GM18909 (cell line): ENCODE data around the gene NPPB.

Source experiments
- ATAC-seq: cut with Tn5 transposase; IDR thresholded peaks from one replicate; pipeline ENCODE4 v1.9.1; 2021; ENCODE audit warnings: mild to moderate bottlenecking; ENCODE audit not compliant: unreplicated experiment, poor library complexity

NPPB gene

DNA sequence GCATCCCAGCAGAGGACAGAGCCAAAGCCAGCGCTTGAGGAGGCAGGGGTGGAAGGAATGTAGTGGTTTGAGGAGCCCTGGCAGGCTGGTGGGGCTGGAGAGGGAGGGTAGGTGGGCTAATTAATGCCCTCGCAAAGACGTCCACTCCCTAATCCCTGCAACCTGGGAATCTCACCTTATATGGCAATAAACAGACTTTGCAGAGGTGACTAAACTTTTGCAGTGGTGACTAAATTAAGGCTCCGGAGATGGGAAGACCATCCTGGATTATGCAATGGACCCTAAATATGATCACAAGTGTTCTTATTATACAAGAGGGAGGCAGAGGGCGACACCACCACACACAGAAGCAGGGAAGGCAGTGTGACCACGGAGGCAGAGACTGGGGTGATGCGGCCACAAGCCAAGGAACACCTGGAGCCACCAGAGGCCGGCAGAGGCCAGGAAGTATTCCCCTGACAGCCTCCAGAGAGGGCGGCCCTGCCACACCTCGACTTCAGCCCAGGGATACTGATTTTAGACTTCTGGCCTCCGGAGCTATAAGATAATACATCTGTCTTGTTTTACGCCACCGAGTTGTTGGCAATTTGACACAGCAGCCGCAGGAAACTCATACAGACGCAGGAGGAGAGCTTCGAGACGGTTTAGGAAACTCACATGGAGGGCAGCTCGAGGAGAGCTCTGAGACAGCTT, 23.1 kb upstream of the NPPB start:
- no peak for ATAC-seq

DNA sequence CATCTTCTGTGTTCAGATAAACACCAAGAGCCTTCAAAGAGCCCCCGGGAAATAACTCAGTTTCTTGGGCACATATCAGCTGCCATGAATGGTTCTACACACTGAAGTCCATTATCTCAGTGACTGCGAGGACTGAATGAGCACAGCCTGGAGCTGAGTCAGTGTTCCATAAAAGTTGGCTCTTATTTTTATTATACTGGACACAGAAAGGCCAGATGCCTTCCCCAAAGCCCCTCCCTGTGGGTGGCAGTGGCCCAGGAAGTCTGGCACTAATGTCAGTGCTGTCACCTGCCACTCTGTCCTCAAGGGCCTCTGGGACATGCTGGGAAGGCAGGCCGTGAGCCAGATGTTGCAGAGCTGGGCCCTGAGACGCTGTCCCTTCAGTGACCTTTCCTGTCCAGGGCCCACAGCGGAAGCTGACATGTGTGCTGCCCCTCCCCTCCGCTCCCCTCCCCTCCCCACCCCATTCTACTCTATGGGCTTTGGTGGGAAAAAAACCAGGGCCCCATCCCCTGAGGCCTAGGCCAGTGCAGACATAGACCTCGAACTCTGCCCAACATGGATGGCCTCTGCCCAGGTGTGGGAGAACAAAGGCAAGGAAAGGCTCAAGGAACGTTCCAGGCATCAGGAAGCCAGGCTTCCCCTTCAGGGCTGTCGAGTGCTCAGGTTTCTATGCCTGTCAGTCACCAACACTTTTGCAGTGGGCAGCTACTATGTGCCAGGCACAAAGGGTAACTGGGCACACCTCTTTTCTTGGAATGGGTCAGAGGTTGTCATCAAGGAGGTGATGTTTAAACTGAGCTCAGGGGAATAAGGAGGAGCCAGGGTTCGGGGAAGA, 22.4 kb upstream of the NPPB start:
- ATAC-seq = no peak

DNA sequence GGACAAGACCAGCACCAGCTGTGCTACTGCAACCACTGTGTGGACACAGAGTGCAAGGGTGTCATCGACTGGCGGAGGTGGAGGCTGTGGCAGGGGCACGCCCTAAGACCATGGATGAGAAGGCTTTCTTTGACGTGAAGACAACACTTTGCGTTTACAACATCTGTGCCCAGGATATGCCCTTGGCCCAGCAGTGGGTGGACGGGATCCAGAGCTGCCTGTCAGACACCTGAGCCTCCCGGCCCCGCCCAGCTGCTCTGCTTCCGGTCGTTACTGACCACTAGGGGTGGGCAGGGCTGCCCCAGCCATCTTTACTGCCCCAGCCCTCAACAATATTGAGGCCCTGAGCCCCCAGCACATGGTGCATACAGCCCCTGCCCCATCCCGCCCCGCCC, 21.4 kb upstream of the NPPB start:
- no peak for ATAC-seq

DNA sequence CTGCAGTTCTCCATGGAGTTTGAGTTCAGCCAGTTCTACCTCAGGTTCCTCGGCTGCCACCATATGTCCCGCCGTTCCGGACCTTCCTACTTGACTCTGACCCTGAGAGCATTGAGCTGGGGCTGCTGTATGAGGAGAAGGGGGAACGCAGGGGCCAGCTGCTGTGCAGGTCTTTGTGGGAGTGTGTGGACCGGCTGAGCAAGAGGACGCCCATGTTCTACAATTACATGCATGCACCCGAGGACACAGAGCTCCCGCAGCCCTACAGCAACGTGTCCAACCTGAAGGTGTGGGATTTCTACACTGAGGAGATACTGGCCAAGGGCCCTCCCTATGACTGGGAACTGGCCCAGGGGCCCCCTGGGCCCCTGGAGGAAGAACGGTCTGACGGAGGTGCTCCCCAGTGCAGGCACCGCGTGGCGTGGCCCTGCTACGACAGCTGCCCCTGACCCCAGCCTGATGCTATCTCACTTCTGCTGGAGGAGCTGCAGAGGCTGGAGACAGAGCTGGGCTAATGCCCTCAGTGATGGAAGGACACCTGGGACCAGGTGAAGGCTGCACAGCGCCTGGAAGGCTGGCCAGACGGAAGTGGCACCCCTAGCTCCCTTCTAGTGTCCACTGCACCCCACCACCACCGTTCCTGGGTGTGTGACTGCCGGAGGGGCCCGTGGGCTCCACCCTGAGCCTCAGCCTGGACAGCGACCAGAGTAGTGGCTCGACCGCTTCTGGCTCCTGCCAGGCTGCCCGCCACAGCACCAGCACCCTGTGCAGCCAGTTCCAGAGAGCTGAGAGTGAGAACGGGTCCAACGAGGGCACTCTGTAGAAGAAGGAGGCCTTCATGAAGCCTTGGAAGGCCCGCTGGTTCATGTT, 20.8 kb upstream of the NPPB start:
- ATAC-seq = no peak

DNA sequence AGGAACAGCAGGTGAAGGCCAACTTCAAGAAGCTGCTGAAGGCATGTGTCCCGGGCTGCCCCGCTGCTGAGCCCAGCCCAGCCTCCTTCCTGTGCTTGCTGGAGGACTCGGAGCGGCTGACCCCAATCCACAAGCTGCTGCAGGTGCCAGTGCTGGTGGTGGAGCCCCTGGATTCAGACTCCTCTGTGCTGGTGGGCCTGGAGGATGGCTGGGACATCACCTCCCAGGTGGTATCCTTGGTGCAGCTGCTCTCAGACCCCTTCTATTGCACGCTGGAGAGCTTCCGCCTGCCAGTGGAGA, 20.1 kb upstream of the NPPB start:
- ATAC-seq = no peak

DNA sequence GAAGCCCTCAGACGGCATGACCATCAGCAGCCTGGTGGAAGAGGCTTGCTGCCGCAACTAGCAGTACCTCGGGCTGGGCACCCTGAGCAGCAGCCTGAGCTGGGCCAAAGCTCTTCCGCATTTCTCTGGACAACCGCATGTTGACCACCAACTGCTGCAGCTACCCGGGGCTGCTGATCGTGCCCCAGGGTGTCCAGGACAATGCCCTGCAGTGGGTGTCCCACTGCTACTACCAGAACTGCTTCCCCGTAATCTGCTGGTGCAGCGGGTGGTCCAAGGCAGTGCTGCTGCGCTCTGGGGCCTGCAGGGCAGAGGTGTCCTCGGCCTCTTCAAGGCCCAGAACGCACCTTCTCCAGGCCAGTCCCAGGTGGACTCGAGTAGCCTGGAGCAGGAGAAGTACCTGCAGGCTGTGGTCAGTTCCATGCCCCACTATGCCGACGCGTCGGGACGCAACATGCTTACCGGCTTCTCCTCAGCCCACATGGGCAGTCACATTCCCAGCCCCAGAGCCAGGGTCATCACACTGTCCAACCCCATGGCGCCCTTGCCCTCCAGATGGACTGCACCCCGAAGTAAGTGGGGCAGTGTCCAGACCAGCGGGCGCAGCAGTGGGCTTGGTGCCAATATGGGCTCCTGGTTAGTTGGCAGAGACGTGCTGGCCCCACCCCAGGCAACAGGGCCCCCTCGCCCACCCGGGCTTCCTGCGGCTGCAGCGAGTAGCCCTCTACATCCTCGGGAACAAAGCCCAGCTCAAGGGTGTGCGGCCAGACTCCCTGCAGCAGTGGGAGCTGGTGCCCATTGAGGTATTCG, 19.5 kb upstream of the NPPB start:
- ATAC-seq = no peak

DNA sequence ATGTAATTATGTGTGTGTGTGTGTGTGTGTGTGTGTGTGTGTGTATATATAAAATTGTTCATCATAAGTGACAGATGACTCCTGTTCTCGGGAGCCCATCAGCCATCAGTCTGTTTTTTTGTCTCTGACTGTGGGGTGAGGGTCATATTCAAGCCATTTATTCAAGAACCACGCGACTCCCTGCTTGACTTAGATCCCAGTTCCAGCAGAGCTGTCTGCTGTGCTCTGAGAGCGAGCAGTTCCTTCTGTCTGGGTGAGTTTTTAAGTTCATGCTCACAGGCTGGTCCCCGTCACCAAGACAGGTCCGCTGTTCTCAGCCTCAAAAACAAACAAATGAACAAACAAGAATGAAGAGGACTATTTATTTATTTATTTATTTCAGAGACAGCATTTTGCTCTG, 18.3 kb upstream of the NPPB start:
- ATAC-seq = no peak

DNA sequence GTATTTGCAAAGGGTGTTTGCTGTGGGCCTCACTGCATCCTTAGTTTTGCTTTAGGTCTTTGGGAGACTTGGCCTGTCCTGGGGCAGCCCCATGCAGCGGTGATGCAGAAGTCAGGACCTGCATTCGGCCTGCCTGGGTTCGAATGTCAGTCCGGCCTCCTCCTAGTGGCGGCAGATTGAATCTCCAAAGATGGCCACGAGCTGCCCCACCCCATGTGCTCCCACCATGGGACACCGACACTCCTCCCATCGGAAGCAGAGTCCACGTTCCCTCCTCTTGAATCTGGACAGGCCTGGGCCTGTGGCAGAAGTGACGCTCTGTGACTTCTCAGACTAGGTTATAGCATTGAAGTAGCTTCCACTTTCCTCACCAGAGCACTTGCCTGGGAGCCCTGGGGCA, 16.3 kb upstream of the NPPB start:
- ATAC-seq = no peak

DNA sequence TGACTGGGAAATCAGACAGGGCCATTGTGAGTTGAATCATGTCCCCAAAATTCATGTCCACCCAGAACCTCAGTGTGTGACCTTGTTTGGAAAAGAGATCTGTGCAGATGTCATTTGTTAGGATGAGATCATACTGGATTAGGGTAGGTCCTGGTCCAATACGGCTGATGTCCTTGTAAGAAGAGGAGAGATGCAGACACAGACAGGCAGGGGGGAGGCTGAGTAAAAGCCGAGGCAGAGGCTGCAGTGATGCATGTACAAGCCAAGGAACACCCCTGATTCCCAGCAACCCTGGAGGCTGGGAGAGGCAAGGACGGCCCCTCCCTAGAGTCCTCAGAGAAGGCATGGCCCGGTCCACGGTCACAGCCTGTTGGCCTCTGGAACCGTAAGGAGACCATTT, 15.9 kb upstream of the NPPB start:
- ATAC-seq = no peak

DNA sequence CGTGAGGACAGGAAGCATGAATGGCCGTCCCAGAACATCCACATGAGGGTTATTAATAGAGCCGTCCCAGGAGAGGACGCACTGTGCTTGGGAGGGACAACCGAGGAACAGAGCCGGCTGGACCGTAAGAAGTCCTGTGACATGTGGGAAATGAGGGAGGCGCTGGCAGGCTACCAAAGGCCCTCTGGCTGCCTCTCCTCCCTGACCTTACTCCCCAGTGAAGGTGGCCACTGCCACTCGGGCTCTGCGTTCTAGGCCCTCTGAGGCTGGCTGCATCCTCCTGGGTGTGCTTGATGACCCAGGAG, 15.5 kb upstream of the NPPB start:
- no peak for ATAC-seq

DNA sequence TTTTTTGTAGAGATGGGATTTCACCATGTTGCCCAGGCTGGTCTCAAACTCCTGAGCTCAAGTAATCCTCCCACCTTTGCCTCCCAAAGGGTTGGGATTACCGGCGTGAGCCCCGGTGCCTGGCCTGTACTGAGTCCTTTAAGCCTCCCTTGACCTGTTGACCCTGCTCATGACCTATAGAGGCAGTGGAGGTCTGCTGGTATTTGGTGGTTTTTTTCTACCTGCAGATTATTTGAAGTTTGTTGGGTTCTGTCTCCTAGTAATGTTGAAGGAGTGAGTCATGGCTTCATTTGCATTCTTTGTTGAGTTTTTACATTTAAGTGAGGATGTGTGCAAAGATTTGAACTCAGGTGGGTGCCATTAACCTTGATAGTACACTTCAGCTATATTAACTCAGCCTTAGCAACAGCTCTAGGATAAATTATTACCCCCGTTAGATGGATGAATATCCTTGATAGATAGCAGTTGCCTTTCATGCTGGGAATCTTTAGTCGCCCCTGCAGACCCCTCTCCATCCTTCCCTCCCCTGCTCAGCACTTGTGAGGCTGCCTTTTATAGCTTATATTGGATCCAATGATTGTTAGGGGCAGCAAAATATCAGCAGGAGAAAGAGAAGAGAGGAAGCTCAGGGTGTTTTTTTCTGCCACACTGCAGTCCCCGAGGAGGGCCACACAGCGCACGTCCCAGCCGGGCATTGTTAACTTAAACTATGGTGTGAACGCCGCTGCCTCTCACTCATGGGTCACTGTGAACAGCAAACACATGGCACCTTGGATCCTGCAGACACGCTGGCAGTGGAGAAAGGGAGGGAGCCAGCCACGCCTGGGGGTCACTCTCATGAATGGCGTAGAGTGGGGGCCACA, 14.9 kb upstream of the NPPB start:
- no peak for ATAC-seq

DNA sequence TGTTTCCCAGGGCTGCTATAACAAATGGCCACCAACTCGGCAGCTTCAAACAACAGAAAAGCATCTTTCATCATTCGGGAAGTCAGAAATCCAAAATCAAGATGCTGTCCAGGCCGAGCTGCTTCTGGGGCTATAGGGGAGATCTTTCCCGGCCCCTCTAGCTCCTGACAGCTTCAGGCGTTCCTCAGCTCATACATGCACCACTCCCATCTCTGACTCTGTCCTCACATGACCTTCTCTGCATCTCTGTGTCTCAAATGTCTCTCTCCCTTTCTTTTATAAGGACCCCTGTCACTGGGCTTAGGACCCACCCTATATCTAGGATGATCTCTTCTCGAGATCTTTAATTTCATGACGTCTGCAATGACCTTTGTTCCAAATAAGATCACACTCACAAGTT, 13.8 kb upstream of the NPPB start:
- ATAC-seq = no peak

DNA sequence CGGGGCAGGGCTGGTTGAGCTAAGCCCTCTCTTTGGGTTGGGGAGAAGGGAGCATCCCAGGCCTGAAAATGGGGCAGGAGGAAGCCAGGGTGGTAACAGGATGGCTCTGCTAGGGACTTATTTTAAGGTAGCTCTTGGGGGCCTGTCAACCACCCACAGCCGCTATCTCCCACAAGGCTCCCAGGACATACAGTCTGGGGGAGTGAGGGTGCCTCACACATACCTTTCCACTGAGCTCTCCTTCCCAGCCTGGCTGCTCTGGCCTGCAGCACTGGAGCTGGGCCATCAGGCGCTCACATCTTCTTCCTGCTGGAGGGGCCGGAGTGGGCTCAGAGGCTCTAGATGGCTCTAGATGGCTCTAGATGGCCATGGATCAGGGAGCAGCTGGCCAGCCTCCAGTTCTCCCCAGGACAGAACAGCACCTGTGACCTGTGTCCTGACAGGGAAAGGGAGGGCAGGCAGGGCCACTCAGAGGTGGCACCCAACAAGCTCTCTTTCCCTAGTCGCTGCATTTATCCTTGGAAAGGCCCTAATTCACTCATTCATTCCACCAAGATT, 11.0 kb upstream of the NPPB start:
- no peak for ATAC-seq

DNA sequence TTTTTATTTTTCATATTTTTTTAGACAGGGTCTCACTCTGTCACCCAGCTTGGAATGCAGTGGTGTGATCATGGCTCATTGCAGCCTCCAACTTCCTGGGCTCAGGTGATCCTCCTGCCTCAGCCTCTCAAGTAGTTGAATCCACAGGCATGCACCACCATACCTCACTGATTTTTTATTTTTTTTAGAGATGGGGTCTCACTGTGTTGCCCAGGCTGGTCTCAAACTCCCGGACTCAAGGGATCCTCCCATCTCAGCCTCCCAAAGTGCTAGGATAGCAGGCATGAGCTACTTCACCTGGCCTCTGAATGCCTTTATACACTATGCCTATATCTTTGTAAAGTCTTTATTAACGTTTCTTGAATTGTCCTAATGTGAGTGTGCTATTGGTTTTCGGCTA, 10.4 kb upstream of the NPPB start:
- ATAC-seq = no peak

DNA sequence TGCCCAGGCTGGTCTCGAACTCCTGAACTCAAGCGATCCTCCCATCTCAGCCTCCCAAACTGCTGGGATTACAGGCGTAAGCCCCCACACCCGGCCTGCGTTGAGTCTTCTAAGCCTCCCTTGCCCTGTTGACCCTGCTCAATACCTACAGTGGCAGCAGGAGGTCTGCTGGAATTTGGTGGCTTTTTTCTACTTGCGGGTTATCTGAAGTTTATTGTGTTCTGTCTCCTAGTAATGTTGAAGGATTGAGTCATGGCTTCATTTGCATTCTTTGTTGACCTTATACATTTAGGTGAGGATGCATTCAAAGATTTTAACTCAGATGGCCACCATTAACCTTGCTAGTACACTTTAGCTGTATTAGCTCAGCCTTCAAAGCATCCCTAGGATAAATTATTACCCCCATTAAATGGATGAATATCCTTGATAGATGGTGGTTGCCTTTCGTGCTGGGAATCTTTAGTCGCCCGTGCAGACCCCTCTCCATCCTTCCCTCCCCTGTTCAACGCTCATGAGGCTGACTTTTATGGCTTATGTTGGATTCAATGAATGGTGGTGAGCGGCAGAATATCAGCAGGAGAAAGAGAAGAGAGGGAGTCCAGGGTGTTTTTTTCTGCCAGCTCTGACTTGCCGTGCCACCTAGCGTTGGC, 9.7 kb upstream of the NPPB start:
- no peak for ATAC-seq

DNA sequence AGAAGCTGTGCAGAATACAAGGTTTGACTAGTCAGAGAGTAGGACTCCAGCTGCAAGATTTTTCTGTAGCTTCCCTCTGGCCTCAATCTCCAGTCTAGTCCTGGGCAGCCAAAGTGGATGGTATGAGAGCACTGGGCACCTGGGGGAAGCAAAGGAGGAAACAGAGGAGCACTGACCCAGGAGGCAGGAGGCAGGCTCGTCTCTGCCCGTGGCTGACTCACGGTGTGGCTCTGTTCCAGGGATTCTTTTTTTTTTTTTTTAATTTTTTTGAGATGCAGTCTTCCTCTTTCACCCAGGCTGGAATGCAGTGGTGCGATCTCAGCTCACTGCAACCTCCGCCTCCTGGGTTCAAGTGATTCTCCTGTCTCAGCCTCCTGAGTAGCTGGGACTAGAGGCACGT, 4.1 kb upstream of the NPPB start:
- no peak for ATAC-seq

DNA sequence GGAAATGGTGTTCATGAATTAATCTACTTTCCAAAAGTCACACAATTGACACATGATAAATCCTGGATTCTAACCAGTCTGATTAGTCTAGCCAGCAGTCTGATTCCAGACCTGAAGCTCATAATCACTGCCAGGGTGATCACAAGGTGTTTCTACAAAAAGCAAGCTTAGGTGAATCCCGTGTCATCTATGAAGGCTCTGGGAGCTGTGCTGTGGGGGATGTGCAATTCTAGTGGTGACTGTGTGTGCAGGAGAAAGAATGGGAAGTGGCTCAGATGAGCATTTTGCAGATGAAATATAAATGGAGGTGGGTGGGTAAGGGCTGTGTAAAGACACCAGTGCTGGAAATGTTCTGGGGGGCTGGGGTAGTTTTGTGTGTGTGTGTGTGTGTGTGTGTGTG, 1.8 kb upstream of the NPPB start:
- ATAC-seq = no peak

DNA sequence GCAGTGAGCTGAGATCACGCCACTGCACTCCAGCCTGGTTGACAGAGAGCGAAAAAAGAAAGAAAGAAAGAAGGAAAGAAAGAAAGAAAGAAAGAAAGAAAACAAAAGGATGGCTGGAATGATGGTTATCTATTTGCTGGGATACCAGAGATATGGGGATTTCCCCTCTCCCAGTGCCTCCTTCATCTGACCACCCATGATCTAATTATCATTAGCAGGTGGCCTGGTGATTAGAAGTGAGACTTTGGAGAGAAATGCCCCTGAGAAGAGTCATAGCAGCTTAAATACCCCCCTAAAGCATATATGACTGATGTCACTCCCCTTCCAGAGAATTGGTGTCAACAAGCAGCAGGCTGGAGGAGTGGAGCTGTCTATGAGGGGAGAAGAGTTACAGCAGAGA, 1.3 kb upstream of the NPPB start:
- ATAC-seq = no peak
